ENCODE measurements around the gene PTTG1IP. TPM values are rescaled to one million over a fixed set of nuclear protein-coding genes. Genes with fewer than 3 reads are reported as not detected.

The PTTG1IP gene
- total RNA-seq, 2 donors from 2014 or later = 301 to 351 TPM

- H3K9me3 ChIP-seq = no peaks in the 10 kb centered on the region
- H3K27ac ChIP-seq = no peak overlapping the region
- no peak for ATAC-seq (ENCODE audit: insufficient number of reproducible peaks, low FRiP score, low read depth)
- no peaks in the 10 kb centered on the region for H3K36me3 ChIP-seq
- no peak for DNase-seq (ENCODE audit: low spot score)
- no peaks in the 10 kb centered on the region for H3K27me3 ChIP-seq (replicated peaks; ENCODE audit: insufficient read depth)
- peaks cover 10 to 17% of the 10 kb centered on the region in 2 donors for H3K4me1 ChIP-seq (ENCODE audit: control insufficient read depth in 1 of 2, low read depth in 2 of 2)
- H3K4me3 ChIP-seq = no peak overlapping the region
- TF ChIP-seq CTCF (IDR thresholded peaks at IDR 0.05) = no peak
Measured at GRCh38 chr21:44876849-44877575, 3.5 kb upstream of the PTTG1IP start.

GRCh38 chr21:44875316-44875700 is 1.8 kb upstream of the PTTG1IP start:
- no peak for DNase-seq (ENCODE audit: low spot score)
- no peak for ATAC-seq (ENCODE audit: insufficient number of reproducible peaks, low FRiP score, low read depth)
- H3K27ac ChIP-seq = peak overlapping the region; percentile 98

GRCh38 chr21:44874497-44875315 is 1.2 kb upstream of the PTTG1IP start:
- no peaks in the 10 kb centered on the region for H3K27me3 ChIP-seq (replicated peaks; ENCODE audit: insufficient read depth)
- H3K4me1 ChIP-seq (ENCODE audit: control insufficient read depth in 1 of 2, low read depth in 2 of 2) = peaks cover 24 to 36% of the 10 kb centered on the region in 2 donors
- no peak for TF ChIP-seq CTCF (IDR thresholded peaks at IDR 0.05)
- H3K36me3 ChIP-seq = no peaks in the 10 kb centered on the region
- no peak for ATAC-seq (ENCODE audit: insufficient number of reproducible peaks, low FRiP score, low read depth)
- H3K27ac ChIP-seq = peak overlapping the region; percentile 98
- H3K4me3 ChIP-seq = peak overlapping the region; percentile 91
- DNase-seq (ENCODE audit: low spot score) = peak; percentile 23
- no peaks in the 10 kb centered on the region for H3K9me3 ChIP-seq

More at GRCh38 chr21:44875316-44875700, 1.8 kb upstream of the PTTG1IP start:
- Histone ChIP-seq H3K4me3 (peak overlapping the region; percentile 91), H3K36me3 (no peaks in the 10 kb centered on the region), H3K27me3 (replicated peaks; ENCODE audit: insufficient read depth) (no peaks in the 10 kb centered on the region), H3K4me1 (ENCODE audit: control insufficient read depth in 1 of 2, low read depth in 2 of 2) (peaks cover 21 to 32% of the 10 kb centered on the region in 2 donors), H3K9me3 (no peaks in the 10 kb centered on the region)
- no peak for TF ChIP-seq CTCF (IDR thresholded peaks at IDR 0.05)

- no peak for TF ChIP-seq CTCF (IDR thresholded peaks at IDR 0.05)
- peaks cover 29 to 41% of the 10 kb centered on the region in 2 donors for H3K4me1 ChIP-seq (ENCODE audit: control insufficient read depth in 1 of 2, low read depth in 2 of 2)
- no peaks in the 10 kb centered on the region for H3K27me3 ChIP-seq (replicated peaks; ENCODE audit: insufficient read depth)
- no peak for DNase-seq (ENCODE audit: low spot score)
- H3K36me3 ChIP-seq = no peaks in the 10 kb centered on the region
- no peaks in the 10 kb centered on the region for H3K9me3 ChIP-seq
- peak overlapping the region; percentile 91 for H3K4me3 ChIP-seq
- no peak for ATAC-seq (ENCODE audit: insufficient number of reproducible peaks, low FRiP score, low read depth)
- H3K27ac ChIP-seq = peak overlapping the region; percentile 98
Measured at GRCh38 chr21:44874240-44874496, 678 bp upstream of the PTTG1IP start.

- Histone ChIP-seq H3K4me3 (peak overlapping the region; percentile 91), H3K4me1 (ENCODE audit: control insufficient read depth in 1 of 2, low read depth in 2 of 2) (peaks cover 42 to 55% of the 10 kb centered on the region in 2 donors), H3K9me3 (no peaks in the 10 kb centered on the region), H3K27ac (peak overlapping the region; percentile 92 to 98), H3K36me3 (no peaks in the 10 kb centered on the region), H3K27me3 (replicated peaks; ENCODE audit: insufficient read depth) (no peaks in the 10 kb centered on the region)
- ATAC-seq (ENCODE audit: insufficient number of reproducible peaks, low FRiP score, low read depth) = no peak
- DNase-seq (ENCODE audit: low spot score) = peak; percentile 23
- no peak for TF ChIP-seq CTCF (IDR thresholded peaks at IDR 0.05)
Measured at GRCh38 chr21:44872649-44873355, 688 bp downstream of the PTTG1IP start.
